Neural progenitor cell (in vitro differentiated cells): ENCODE measurements around the gene TEX11. TPM values are rescaled to one million over a fixed set of nuclear protein-coding genes. Genes with fewer than 3 reads are reported as not detected.

Experiments used
- DNase-seq: peaks from one replicate; pipeline ENCODE4 v3.0.0-alpha.2; 2016; ENCODE audit warnings: low spot score
- H2AFZ ChIP-seq: fragments of 200-600 bp; sonication (generic); replicated peaks from 2 replicates; pipeline ENCODE4 v1.6.1; 2016; ENCODE audit warnings: antibody characterized with exemption
- H3F3A ChIP-seq: fragments of 200-600 bp; sonication (generic); 2 replicates; pipeline ENCODE4 v1.6.1; 2016; ENCODE audit warnings: antibody characterized with exemption, low read depth
- H3K27ac ChIP-seq: fragments of 200-600 bp; sonication (generic); 2 replicates; pipeline ENCODE4 v1.5.1; 2016; ENCODE audit warnings: mild to moderate bottlenecking
- H3K27me3 ChIP-seq: fragments of 200-600 bp; sonication (generic); 2 replicates; pipeline ENCODE4 v1.6.1; 2016; ENCODE audit warnings: mild to moderate bottlenecking, moderate library complexity
- H3K36me3 ChIP-seq: fragments of 200-600 bp; sonication (generic); 2 replicates; pipeline ENCODE4 v1.5.1; 2016
- H3K4me1 ChIP-seq: fragments of 200-600 bp; sonication (generic); 2 replicates; pipeline ENCODE4 v1.6.1; 2016; ENCODE audit warnings: mixed run types
- H3K4me2 ChIP-seq: fragments of 200-600 bp; sonication (generic); 2 replicates; pipeline ENCODE4 v1.6.1; 2016
- H3K4me3 ChIP-seq: fragments of 200-600 bp; sonication (generic); 2 replicates; pipeline ENCODE4 v1.5.1; 2016
- H3K79me2 ChIP-seq: fragments of 200-600 bp; sonication (generic); 2 replicates; pipeline ENCODE4 v1.6.1; 2016; ENCODE audit warnings: low read depth
- H3K9ac ChIP-seq: fragments of 200-600 bp; sonication (generic); 2 replicates; pipeline ENCODE4 v1.6.1; 2016
- H3K9me3 ChIP-seq: fragments of 200-600 bp; sonication (generic); 2 replicates; pipeline ENCODE4 v1.5.1; 2016; ENCODE audit warnings: low read depth
- H4K20me1 ChIP-seq: fragments of 200-600 bp; sonication (generic); 2 replicates; pipeline ENCODE4 v1.6.1; 2016; ENCODE audit warnings: low read depth
- H3K27ac Mint-ChIP-seq: 3 replicates; pipeline ENCODE4 v1.8.0; 2021; ENCODE audit warnings: mixed read lengths
- H3K27me3 Mint-ChIP-seq: 2 replicates; pipeline ENCODE4 v1.8.0; 2022; ENCODE audit warnings: low read depth, mild to moderate bottlenecking, inconsistent platforms, moderate library complexity, mixed read lengths; ENCODE audit not compliant: insufficient read depth
- H3K36me3 Mint-ChIP-seq: 3 replicates; pipeline ENCODE4 v1.8.0; 2021; ENCODE audit warnings: mixed read lengths
- H3K4me1 Mint-ChIP-seq: 3 replicates; pipeline ENCODE4 v1.8.0; 2021; ENCODE audit warnings: mixed read lengths
- H3K4me3 Mint-ChIP-seq: 3 replicates; pipeline ENCODE4 v1.8.0; 2021; ENCODE audit warnings: mild to moderate bottlenecking, moderate library complexity, mixed read lengths
- H3K9me3 Mint-ChIP-seq: 3 replicates; pipeline ENCODE4 v1.8.0; 2020; ENCODE audit warnings: mixed read lengths
- CTCF ChIP-seq: fragments of 200-600 bp; sonication (generic); IDR thresholded peaks from 2 replicates; pipeline ENCODE4 v1.5.1; 2017; ENCODE audit warnings: antibody characterized with exemption, mild to moderate bottlenecking
- EZH2 ChIP-seq: fragments of 200-600 bp; sonication (generic); IDR thresholded peaks from 2 replicates; pipeline ENCODE4 v1.6.1; 2017; ENCODE audit warnings: antibody characterized with exemption, mild to moderate bottlenecking, moderate library complexity
- EZH2phosphoT487 ChIP-seq: fragments of 200-600 bp; sonication (generic); IDR thresholded peaks from 2 replicates; pipeline ENCODE4 v1.6.1; 2017; ENCODE audit warnings: antibody characterized with exemption
- total RNA-seq: library from RNA; depleted of rRNA; stranded (reverse); fragments of >200 nt; gene quantifications from 2 replicates; pipeline ENCODE4 v1.2.3, GENCODE V29; 2015; ENCODE audit warnings: low replicate concordance

TEX11 gene
- 0.03 TPM in 1 of 2 replicates, not detected in the other for total RNA-seq

- no peak for DNase-seq
- peaks cover 6% of the 10 kb centered on the region for H3K27me3 Mint-ChIP-seq
- no peaks in the 10 kb centered on the region for H3K79me2 ChIP-seq
Measured at GRCh38 chrX:70908541-70908940, at the start of gene TEX11. TSS of gene TEX11 (minus strand) at chrX:70908711. CDS start at chrX:70907789, 922 bp downstream.

GRCh38 chrX:70954871-70955270, 46.4 kb upstream of the TEX11 start:
- no peak overlapping the region for H2AFZ ChIP-seq
- H4K20me1 ChIP-seq, result no peaks in the 10 kb centered on the region
- no peak for DNase-seq
- H3K36me3 Mint-ChIP-seq, result no peaks in the 10 kb centered on the region
- H3K9me3 ChIP-seq, result no peaks in the 10 kb centered on the region
- no peak overlapping the region for H3K4me2 ChIP-seq
- H3K79me2 ChIP-seq, result no peaks in the 10 kb centered on the region
- no peak overlapping the region for H3K27ac ChIP-seq
- peaks cover under 1% of the 10 kb centered on the region for H3K27me3 Mint-ChIP-seq
- H3K27me3 ChIP-seq, result no peaks in the 10 kb centered on the region
- no peaks in the 10 kb centered on the region for H3F3A ChIP-seq
- no peak overlapping the region for H3K4me3 Mint-ChIP-seq
- H3K4me1 Mint-ChIP-seq, result no peaks in the 10 kb centered on the region
- H3K9ac ChIP-seq, result no peak overlapping the region
- peaks cover 6% of the 10 kb centered on the region for H3K9me3 Mint-ChIP-seq
- H3K36me3 ChIP-seq, result no peaks in the 10 kb centered on the region
- H3K27ac Mint-ChIP-seq, result no peak overlapping the region
- no peak for TF ChIP-seq CTCF
- no peak for TF ChIP-seq EZH2
- no peak for TF ChIP-seq EZH2phosphoT487
- no peak overlapping the region for H3K4me3 ChIP-seq
- H3K4me1 ChIP-seq, result no peaks in the 10 kb centered on the region

More at GRCh38 chrX:70908541-70908940, at the start of gene TEX11:
- H4K20me1 ChIP-seq, result no peaks in the 10 kb centered on the region
- TF ChIP-seq EZH2 (no peak), EZH2phosphoT487 (no peak), CTCF (no peak)
- no peaks in the 10 kb centered on the region for H3K36me3 Mint-ChIP-seq
- H2AFZ ChIP-seq, result no peak within 1 kb of the TSS
- H3K4me1 Mint-ChIP-seq, result no peaks in the 10 kb centered on the region
- no peak within 1 kb of the TSS for H3K4me3 ChIP-seq
- H3K9me3 ChIP-seq, result no peaks in the 10 kb centered on the region
- no peak within 1 kb of the TSS for H3K9ac ChIP-seq
- no peaks in the 10 kb centered on the region for H3K4me1 ChIP-seq
- no peak within 1 kb of the TSS for H3K27ac Mint-ChIP-seq
- H3K9me3 Mint-ChIP-seq, result peaks cover 15% of the 10 kb centered on the region
- H3K27ac ChIP-seq, result no peak within 1 kb of the TSS
- H3K27me3 ChIP-seq, result no peaks in the 10 kb centered on the region
- no peaks in the 10 kb centered on the region for H3F3A ChIP-seq
- no peaks in the 10 kb centered on the region for H3K36me3 ChIP-seq
- H3K4me2 ChIP-seq, result no peak within 1 kb of the TSS
- H3K4me3 Mint-ChIP-seq, result peak within 1 kb of the TSS; percentile 27

- no peaks in the 10 kb centered on the region for H3F3A ChIP-seq
- no peak overlapping the region for H3K4me2 ChIP-seq
- no peaks in the 10 kb centered on the region for H3K9me3 ChIP-seq
- TF ChIP-seq EZH2phosphoT487 (no peak), EZH2 (no peak), CTCF (no peak)
- H3K27ac Mint-ChIP-seq, result no peak overlapping the region
- H3K9ac ChIP-seq, result no peak overlapping the region
- no peaks in the 10 kb centered on the region for H3K36me3 Mint-ChIP-seq
- H3K27ac ChIP-seq, result no peak overlapping the region
- peaks cover 7% of the 10 kb centered on the region for H3K27me3 Mint-ChIP-seq
- H3K79me2 ChIP-seq, result no peaks in the 10 kb centered on the region
- no peaks in the 10 kb centered on the region for H3K36me3 ChIP-seq
- H2AFZ ChIP-seq, result no peak overlapping the region
- no peaks in the 10 kb centered on the region for H3K27me3 ChIP-seq
- H4K20me1 ChIP-seq, result no peaks in the 10 kb centered on the region
- H3K4me3 Mint-ChIP-seq, result no peak overlapping the region
- no peaks in the 10 kb centered on the region for H3K4me1 Mint-ChIP-seq
- H3K4me3 ChIP-seq, result no peak overlapping the region
- DNase-seq, result no peak
- no peaks in the 10 kb centered on the region for H3K4me1 ChIP-seq
- peaks cover 5% of the 10 kb centered on the region for H3K9me3 Mint-ChIP-seq
Measured at GRCh38 chrX:70924294-70924911, 15.9 kb upstream of the TEX11 start.
